ENCODE measurements around the gene AMPD3.

AMPD3 gene

GRCh38 chr11:10461276-10461790 is 6.3 kb downstream of the AMPD3 start:
- no peak for DNase-seq (ENCODE audit: low spot score)

- DNase-seq (ENCODE audit: low spot score), result no peak
Measured at GRCh38 chr11:10462746-10463300, 7.8 kb downstream of the AMPD3 start.

GRCh38 chr11:10473371-10473770 is 18.3 kb downstream of the AMPD3 start:
- DNase-seq (ENCODE audit: low spot score), result peak; percentile 56

GRCh38 chr11:10474551-10474950 is 19.5 kb downstream of the AMPD3 start:
- no peak for DNase-seq (ENCODE audit: low spot score)

GRCh38 chr11:10476342-10476741 is 21.3 kb downstream of the AMPD3 start:
- no peak for DNase-seq (ENCODE audit: low spot score)

GRCh38 chr11:10476927-10477689 is 22.0 kb downstream of the AMPD3 start:
- DNase-seq (ENCODE audit: low spot score), result no peak

- no peak for DNase-seq (ENCODE audit: low spot score)
Measured at GRCh38 chr11:10477690-10478046, 22.6 kb downstream of the AMPD3 start.

GRCh38 chr11:10478066-10478465 is 23.0 kb downstream of the AMPD3 start:
- no peak for DNase-seq (ENCODE audit: low spot score)

GRCh38 chr11:10478574-10479550 is 23.8 kb downstream of the AMPD3 start:
- no peak for DNase-seq (ENCODE audit: low spot score)

- no peak for DNase-seq (ENCODE audit: low spot score)
Measured at GRCh38 chr11:10480026-10480425, 25.0 kb downstream of the AMPD3 start.

GRCh38 chr11:10480760-10481159 is 25.7 kb downstream of the AMPD3 start:
- no peak for DNase-seq (ENCODE audit: low spot score)

- DNase-seq (ENCODE audit: low spot score), result no peak
Measured at GRCh38 chr11:10481560-10482349, 26.7 kb downstream of the AMPD3 start.

GRCh38 chr11:10483174-10483573 is 28.1 kb downstream of the AMPD3 start:
- DNase-seq (ENCODE audit: low spot score), result no peak

- no peak for DNase-seq (ENCODE audit: low spot score)
Measured at GRCh38 chr11:10483584-10483983, 28.5 kb downstream of the AMPD3 start.

GRCh38 chr11:10484461-10485180 is 29.6 kb downstream of the AMPD3 start:
- no peak for DNase-seq (ENCODE audit: low spot score)

- no peak for DNase-seq (ENCODE audit: low spot score)
Measured at GRCh38 chr11:10485646-10486045, 30.6 kb downstream of the AMPD3 start.

GRCh38 chr11:10486161-10486840 is 31.2 kb downstream of the AMPD3 start:
- DNase-seq (ENCODE audit: low spot score), result no peak

- DNase-seq (ENCODE audit: low spot score), result no peak
Measured at GRCh38 chr11:10487002-10487647, 32.1 kb downstream of the AMPD3 start.

- DNase-seq (ENCODE audit: low spot score), result peak; percentile 55
Measured at GRCh38 chr11:10488121-10488933, 33.3 kb downstream of the AMPD3 start.
